ENCODE data around the gene GATD1.
A peak's percentile ranks its signal among the peaks of the same experiment; 100 is the strongest.

DNA sequence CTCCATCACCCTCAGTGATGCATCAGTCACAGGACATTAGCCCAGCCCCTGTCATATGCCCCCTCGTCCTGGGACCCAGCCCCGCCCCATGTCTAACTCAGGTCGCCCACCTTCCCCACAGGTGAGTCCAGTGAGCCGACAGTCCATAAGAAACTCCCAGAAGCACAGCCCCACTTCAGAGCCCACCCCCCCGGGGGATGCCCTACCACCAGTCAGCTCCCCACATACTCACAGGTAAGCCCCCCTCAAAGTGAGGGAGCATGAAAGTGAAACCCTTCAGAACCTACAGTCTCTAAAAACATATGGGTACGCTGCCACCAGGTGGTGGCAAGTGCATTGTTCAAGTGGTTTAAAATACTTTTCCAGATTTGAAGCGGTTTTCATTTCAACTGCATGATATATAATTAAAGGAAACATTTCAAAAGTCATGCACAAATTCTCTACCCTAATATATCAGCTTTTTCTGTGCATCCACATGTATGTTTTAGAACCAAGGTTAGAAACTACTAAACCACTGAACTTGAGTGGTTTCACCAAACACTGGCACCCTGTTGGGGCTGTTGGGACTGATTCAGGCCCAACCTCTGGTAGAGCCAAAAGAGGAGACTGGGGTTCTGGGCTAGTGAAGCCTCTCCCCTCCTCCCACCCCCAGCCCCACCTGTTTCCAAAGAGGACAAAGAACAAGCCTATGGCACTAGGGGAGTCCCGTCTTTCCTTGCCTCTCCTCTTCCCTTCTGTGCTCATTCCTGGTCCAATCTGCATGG, 54.0 kb downstream of the GATD1 start:
- TF ChIP-seq ZNF114 (CRISPR knock-in tag; IDR thresholded peaks at IDR 0.05) (no peak), CREB1 (CRISPR knock-in tag; IDR thresholded peaks at IDR 0.05; ENCODE audit: low read depth) (no peak), POLR2AphosphoS5 (IDR thresholded peaks at IDR 0.05; ENCODE audit: low read depth) (no peak), EZH2 (IDR thresholded peaks at IDR 0.05; ENCODE audit: low read depth, unreplicated experiment) (no peak), JUNB (IDR thresholded peaks at IDR 0.05; ENCODE audit: unreplicated experiment) (no peak), EZH2phosphoT487 (IDR thresholded peaks at IDR 0.05; ENCODE audit: unreplicated experiment) (no peak)
- TF ChIP-seq, protein P1, sequence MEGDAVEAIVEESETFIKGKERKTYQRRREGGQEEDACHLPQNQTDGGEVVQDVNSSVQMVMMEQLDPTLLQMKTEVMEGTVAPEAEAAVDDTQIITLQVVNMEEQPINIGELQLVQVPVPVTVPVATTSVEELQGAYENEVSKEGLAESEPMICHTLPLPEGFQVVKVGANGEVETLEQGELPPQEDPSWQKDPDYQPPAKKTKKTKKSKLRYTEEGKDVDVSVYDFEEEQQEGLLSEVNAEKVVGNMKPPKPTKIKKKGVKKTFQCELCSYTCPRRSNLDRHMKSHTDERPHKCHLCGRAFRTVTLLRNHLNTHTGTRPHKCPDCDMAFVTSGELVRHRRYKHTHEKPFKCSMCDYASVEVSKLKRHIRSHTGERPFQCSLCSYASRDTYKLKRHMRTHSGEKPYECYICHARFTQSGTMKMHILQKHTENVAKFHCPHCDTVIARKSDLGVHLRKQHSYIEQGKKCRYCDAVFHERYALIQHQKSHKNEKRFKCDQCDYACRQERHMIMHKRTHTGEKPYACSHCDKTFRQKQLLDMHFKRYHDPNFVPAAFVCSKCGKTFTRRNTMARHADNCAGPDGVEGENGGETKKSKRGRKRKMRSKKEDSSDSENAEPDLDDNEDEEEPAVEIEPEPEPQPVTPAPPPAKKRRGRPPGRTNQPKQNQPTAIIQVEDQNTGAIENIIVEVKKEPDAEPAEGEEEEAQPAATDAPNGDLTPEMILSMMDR (conservative IDR thresholded peaks at IDR 0.05; ENCODE audit: low read depth in 2 of 2), result peak; percentile 81 to 92
- TF ChIP-seq, protein P2, sequence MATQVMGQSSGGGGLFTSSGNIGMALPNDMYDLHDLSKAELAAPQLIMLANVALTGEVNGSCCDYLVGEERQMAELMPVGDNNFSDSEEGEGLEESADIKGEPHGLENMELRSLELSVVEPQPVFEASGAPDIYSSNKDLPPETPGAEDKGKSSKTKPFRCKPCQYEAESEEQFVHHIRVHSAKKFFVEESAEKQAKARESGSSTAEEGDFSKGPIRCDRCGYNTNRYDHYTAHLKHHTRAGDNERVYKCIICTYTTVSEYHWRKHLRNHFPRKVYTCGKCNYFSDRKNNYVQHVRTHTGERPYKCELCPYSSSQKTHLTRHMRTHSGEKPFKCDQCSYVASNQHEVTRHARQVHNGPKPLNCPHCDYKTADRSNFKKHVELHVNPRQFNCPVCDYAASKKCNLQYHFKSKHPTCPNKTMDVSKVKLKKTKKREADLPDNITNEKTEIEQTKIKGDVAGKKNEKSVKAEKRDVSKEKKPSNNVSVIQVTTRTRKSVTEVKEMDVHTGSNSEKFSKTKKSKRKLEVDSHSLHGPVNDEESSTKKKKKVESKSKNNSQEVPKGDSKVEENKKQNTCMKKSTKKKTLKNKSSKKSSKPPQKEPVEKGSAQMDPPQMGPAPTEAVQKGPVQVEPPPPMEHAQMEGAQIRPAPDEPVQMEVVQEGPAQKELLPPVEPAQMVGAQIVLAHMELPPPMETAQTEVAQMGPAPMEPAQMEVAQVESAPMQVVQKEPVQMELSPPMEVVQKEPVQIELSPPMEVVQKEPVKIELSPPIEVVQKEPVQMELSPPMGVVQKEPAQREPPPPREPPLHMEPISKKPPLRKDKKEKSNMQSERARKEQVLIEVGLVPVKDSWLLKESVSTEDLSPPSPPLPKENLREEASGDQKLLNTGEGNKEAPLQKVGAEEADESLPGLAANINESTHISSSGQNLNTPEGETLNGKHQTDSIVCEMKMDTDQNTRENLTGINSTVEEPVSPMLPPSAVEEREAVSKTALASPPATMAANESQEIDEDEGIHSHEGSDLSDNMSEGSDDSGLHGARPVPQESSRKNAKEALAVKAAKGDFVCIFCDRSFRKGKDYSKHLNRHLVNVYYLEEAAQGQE (IDR thresholded peaks at IDR 0.05; ENCODE audit: unreplicated experiment), result no peak
- TF ChIP-seq, protein P3, sequence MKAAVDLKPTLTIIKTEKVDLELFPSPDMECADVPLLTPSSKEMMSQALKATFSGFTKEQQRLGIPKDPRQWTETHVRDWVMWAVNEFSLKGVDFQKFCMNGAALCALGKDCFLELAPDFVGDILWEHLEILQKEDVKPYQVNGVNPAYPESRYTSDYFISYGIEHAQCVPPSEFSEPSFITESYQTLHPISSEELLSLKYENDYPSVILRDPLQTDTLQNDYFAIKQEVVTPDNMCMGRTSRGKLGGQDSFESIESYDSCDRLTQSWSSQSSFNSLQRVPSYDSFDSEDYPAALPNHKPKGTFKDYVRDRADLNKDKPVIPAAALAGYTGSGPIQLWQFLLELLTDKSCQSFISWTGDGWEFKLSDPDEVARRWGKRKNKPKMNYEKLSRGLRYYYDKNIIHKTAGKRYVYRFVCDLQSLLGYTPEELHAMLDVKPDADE (IDR thresholded peaks at IDR 0.05), result no peak
- TF ChIP-seq, protein P4, sequence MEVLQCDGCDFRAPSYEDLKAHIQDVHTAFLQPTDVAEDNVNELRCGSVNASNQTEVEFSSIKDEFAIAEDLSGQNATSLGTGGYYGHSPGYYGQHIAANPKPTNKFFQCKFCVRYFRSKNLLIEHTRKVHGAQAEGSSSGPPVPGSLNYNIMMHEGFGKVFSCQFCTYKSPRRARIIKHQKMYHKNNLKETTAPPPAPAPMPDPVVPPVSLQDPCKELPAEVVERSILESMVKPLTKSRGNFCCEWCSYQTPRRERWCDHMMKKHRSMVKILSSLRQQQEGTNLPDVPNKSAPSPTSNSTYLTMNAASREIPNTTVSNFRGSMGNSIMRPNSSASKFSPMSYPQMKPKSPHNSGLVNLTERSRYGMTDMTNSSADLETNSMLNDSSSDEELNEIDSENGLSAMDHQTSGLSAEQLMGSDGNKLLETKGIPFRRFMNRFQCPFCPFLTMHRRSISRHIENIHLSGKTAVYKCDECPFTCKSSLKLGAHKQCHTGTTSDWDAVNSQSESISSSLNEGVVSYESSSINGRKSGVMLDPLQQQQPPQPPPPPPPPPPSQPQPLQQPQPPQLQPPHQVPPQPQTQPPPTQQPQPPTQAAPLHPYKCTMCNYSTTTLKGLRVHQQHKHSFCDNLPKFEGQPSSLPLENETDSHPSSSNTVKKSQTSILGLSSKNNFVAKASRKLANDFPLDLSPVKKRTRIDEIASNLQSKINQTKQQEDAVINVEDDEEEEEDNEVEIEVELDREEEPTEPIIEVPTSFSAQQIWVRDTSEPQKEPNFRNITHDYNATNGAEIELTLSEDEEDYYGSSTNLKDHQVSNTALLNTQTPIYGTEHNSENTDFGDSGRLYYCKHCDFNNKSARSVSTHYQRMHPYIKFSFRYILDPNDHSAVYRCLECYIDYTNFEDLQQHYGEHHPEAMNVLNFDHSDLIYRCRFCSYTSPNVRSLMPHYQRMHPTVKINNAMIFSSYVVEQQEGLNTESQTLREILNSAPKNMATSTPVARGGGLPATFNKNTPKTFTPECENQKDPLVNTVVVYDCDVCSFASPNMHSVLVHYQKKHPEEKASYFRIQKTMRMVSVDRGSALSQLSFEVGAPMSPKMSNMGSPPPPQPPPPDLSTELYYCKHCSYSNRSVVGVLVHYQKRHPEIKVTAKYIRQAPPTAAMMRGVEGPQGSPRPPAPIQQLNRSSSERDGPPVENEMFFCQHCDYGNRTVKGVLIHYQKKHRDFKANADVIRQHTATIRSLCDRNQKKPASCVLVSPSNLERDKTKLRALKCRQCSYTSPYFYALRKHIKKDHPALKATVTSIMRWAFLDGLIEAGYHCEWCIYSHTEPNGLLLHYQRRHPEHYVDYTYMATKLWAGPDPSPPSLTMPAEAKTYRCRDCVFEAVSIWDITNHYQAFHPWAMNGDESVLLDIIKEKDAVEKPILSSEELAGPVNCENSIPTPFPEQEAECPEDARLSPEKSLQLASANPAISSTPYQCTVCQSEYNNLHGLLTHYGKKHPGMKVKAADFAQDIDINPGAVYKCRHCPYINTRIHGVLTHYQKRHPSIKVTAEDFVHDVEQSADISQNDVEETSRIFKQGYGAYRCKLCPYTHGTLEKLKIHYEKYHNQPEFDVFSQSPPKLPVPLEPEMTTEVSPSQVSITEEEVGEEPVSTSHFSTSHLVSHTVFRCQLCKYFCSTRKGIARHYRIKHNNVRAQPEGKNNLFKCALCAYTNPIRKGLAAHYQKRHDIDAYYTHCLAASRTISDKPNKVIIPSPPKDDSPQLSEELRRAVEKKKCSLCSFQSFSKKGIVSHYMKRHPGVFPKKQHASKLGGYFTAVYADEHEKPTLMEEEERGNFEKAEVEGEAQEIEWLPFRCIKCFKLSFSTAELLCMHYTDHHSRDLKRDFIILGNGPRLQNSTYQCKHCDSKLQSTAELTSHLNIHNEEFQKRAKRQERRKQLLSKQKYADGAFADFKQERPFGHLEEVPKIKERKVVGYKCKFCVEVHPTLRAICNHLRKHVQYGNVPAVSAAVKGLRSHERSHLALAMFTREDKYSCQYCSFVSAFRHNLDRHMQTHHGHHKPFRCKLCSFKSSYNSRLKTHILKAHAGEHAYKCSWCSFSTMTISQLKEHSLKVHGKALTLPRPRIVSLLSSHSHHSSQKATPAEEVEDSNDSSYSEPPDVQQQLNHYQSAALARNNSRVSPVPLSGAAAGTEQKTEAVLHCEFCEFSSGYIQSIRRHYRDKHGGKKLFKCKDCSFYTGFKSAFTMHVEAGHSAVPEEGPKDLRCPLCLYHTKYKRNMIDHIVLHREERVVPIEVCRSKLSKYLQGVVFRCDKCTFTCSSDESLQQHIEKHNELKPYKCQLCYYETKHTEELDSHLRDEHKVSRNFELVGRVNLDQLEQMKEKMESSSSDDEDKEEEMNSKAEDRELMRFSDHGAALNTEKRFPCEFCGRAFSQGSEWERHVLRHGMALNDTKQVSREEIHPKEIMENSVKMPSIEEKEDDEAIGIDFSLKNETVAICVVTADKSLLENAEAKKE (CRISPR knock-in tag; IDR thresholded peaks at IDR 0.05), result no peak

Measured in GM23338 (cell line).